GM21529 (cell line): ENCODE measurements around the gene ACSF3.

Experiments used
- ATAC-seq: cut with Tn5 transposase; IDR thresholded peaks from one replicate; pipeline ENCODE4 v1.9.1; 2021; ENCODE audit not compliant: unreplicated experiment

Gene ACSF3

DNA sequence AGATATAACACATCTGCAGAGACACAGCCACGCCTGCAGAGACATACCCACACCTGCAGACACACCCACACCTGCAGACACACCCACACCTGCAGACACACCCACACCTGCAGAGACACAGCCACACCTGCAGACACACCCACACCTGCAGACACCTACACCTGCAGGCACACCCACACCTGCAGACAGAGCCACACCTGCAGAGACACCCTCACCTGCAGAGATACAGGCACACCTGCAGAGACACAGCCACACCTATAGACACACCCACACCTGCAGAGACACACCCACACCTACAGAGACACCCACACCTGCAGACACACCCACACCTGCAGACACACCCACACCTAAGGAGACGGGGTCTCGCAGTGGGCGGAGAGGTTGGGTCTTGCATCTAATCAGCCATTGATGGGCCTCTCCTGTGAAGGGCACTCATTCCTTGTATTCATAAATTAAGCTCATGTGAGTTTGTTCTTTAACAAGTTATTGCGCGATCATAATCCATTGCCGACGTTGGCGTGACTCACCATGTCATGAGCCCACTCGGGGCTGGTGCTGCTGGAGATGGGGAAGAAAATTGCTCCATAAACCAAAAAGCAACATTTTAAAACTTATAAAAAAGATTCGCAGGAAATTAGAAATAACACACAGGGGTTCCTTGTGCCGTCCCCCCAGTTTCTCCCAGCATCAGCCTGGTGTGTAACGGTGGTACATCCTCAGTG is 49.0 kb downstream of the ACSF3 start:
- ATAC-seq: no peak

DNA sequence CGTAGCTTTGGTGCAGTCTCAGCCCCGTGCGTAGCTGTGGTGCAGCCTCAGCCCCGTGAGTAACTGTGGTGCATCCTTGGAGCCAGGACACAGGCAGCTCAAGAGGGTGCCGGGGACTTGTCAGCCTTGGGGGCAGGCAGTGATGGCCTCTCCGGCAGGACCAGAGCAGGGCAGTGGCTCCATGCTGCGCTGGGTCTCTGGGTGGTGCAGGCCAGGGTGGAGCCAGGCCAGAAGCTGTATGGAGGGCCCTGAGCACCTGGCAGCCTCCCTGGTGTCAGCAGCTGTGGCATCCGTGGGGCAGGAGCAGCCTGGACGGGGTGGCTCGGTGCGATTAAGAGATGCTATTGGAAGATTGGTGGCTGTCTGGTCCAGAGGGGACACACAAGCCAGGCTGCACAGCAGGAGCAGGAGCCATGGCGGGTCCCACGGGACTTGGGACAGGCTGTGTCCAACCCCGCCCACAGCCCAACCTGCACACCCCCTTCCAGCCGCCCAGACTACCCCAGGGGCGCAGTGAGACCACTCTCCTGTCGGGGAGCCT is 49.6 kb downstream of the ACSF3 start:
- no peak for ATAC-seq

DNA sequence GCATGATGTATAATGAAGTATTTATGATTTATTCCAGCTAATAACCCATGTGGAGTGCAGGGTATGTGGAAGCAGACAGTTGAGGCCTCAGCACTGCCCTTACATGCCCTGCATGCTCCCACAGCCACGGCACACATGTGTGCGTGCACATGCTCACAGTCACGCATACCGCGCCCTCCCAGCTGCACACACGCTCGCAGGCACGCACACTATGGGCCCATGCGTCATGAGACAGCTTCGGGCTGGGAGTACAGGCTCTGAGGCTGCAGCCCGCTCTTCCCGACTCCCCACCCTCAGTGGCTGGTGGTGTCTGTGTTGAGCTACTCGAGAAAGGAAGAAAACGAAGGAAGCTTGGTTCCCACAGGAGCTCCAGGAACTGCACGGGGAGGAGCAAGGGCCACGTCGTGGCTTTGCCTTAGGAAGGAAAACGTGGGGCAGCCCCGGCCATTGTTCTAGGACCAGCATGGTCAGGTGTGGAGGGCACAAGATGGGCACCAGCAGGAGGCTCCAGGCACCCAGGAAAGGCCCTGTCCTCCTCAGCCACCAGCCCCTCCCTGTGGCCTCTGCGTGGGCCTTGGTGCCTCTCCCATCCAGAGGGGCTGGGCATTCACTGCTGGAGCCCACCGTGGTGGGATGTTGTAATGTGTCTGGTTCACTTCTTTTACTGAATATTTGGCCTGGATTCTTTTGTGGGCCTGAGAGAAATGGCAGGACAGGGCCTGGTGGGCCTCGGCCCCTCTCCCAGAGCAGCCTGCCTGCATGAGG is 50.4 kb downstream of the ACSF3 start:
- no peak for ATAC-seq

DNA sequence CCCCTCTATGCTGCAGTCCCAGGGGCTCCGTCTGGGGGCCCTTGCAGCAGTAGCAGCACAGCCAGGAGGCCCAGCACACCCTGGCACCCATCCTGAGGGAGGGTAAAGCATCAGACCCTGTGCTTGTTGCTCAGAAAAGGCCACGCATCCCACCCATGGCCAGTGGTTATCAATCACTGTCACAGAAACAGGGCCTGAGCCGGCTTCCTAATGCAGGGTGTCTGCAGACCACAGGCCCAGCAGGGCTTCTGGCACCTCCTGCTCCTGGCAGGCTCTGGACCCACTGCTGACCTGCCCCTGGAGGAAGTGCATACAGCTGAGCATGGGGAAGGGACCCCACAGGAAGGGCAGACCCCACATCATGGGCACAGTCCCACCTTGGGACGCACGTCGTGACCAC is 51.0 kb downstream of the ACSF3 start:
- no peak for ATAC-seq

DNA sequence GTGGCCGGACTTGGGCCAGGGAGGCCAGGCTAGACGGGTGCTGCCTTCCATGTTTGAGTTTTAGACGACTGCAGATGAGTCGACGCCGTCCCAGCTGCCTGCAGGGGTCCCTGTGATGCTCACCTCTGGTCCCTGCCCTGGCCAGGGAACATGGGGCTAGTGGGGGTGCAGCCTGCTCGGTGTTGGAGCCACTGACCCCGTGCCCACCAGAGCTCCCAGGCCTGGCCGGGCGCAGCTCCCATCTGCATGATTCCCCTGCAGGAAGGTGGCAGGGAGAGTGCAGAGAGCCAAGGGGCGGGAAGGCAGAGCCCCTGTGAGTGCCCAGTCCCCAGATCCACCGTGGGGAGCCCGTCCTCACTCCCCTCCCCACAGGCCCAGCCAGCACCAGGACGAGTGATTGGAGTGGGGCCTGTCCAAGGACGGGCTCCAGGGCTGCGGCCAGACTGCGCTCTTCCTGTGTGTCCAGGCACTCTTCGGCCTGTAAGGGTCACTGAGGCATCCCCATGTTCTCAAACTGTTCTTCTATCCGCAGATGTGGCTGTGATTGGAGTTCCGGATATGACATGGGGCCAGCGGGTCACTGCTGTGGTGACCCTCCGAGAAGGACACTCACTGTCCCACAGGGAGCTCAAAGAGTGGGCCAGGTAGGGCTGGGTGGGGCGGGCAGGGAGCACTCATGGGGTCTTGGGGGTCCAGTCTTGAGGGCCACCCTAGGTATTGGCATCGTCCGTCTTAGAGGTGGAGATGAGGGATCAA is 51.9 kb downstream of the ACSF3 start:
- no peak for ATAC-seq

DNA sequence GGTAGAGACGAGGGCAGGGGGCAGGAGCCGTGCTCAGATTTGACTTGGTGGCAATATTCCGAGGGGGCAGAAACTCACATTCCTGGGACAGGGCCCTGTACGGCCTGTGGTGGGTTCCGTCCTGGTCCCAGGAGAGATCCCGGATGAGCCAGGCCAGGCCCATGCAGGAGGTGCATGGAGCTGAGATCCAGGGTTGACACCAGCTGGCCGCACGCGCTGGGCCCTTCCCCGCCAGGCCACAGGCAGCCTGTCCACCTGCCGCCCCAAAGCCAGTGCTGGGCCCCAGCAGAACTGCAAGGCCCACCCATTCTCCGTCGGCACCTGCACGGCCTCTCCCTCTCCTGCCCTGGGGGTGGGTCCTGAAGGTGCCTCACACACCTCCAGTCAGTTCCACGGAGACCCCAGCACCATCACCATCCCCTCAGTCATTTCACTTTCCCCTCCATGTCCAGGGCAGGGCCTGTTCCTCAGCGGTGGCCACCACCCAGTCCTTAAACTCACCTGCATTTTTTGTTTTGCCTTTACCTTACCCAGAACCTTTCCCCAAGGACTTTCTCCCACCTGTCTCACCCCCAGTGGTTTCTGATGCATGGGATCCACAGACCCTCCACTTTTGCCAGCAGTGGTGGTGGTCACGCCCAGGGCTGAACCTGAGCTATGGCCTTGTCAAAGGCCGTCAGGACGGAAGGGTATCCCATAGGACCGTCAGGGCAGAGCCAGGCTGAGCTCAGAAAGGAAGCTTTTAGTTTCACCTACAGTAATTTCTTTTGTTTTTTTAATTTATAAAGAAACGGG is 52.8 kb downstream of the ACSF3 start:
- ATAC-seq: no peak

DNA sequence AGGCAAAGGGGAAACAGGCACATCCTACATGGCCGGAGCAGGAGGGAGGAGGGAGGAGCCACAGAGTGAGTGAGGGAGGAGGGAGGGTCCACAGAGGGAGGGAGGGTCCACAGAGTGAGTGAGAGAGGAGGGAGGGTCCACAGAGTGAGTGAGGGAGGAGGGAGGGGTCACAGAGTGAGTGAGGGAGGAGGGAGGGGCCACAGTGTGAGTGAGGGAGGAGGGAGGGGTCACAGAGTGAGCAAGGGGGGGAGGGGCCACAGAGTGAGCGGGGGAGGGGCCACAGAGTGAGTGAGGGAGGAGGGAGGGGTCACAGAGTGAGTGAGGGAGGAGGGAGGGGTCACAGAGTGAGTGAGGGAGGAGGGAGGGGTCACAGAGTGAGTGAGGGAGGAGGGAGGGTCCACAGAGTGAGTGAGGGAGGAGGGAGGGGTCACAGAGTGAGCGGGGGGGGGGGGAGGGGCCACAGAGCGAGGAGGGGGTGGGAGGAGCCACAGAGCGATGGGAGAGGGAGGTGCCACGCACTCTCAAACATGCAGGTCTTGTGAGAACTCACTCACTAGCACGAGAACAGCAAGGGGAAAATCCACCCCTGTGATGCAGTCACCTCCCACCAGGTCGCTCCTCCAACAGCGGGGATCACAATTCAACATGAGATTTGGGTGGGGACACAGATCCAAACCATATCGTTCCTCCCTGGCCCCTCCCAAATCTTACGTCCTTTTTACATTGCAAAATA is 53.6 kb downstream of the ACSF3 start:
- no peak for ATAC-seq

DNA sequence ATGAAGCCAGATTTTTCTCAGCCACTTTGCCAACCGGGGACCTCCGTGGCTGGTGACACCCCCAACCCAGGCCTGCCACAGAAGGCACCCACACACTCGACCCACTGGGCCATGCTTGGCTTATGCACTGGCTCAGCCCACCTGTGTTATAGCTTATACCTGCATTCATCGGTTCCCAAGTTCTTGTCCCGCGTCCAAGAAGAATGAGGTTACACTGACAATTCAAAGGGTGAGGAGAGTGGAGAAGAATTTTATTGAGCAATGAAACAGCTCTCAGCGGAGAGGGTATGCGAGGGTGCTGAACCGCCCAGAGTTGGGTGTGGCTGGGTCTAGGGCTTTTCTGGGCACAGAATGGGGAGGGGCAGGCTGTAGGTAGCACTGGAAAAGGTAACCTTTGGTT is 55.7 kb downstream of the ACSF3 start:
- ATAC-seq: no peak

DNA sequence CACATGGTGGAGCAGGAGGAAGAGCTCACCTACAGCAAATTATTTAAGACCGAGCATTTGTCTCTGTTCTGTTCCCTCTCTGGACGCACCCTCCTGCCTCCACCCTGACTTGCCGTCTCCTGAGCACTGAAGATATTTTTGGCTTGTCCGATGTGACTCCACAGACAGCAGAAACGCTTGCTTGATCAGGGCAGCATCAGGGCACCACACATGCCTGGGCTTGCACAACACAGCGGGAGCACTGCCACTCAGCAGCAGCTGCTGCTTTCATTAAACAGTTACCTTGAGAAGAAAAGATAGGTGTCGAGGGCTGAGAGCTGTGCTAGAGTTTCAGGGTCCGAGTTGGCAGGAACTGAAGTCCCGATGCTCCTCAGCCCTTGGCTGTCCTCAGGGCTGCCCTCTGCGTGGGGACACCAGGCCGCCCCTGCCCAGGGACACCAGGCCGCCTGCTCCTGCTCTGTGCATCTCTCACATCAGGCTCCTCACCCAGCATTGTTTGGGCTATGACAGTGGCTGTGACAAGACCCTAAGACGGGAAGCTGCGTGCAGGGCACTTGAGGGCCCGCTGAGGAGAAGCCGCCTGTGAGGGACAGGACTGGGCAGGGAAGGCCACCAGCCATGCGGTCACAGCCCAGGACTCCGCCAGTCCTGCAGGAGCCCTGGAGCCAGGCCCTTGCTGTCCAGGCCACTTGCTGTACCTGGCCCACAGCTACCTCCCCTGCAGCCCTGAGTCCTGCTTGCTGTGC is 56.6 kb downstream of the ACSF3 start:
- ATAC-seq: no peak

DNA sequence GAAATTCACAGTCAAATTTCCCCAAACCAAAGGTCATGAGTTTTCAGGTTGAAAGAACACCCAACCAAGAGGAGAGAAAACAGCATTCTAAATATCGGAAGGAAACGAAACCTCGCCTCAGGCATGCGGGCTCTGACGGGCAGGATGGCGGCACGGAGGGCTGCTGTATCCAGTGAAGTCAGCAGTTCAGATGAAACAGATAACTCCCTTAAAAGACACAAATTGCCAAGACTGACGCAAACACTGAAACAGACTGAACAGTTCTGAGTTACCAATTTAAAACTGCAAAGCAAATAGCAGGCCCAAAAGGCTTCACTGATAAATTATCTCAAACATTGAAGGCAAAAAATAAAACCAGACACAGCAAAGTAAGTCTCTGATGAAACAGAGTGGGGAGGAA is 57.3 kb downstream of the ACSF3 start:
- no peak for ATAC-seq

DNA sequence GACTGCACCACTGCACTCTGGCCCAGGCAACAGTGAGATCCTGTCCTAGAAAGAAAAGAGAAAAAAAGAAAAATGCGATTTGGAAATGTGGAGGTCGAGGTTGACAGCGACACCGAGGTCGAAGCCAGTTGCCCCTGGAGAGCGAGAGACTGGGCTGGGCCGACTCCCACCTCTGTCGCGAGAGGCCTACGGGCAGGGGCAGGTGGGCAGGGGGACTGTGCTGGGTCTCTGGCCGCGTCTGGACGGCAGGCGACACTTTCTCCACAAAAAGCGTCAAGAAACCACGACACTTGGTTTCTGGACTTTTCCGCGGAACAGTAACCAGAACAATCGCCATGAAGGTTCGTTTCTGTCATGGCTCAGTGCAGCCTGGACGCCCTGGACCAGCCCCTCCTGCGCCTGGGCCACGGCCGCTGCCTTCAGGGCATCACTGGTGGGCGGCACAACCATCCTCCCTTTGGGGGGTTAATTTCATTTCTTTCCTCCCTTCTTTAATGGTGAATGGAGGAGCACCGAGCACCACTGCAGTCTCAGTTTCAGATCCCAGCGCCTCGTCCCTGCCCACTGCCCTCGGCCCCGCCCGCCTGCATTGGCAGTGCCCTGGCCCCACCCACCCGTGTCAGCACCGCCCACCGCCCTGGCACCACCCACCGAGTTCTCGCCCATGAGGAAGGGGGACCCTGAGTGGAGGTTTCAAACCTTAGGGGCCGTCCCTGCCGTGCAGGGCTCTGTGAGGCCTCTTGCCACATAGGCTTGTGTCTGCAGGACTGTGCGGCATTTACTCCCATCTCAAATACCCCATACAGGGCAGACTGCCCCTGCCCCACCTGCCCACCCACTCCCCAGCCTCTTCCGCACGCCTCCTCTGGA is 59.4 kb downstream of the ACSF3 start:
- ATAC-seq: no peak

DNA sequence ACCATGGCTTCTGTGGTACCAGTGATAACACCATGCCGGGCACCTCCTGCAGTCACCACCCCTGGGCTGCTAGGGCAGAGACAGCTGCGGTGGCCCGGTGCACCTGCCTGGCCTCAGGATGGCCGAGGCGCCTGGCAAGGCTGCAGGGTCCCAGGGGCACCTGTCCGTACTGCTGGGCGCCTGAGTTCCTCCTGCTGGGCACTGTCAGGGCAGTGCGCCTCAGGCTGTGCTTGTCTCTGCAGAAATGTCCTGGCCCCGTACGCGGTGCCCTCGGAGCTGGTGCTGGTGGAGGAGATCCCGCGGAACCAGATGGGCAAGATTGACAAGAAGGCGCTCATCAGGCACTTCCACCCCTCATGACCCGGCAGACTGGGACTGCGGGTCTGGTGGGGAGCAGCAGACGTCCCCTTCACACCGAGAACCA is 60.2 kb downstream of the ACSF3 start:
- ATAC-seq: no peak

DNA sequence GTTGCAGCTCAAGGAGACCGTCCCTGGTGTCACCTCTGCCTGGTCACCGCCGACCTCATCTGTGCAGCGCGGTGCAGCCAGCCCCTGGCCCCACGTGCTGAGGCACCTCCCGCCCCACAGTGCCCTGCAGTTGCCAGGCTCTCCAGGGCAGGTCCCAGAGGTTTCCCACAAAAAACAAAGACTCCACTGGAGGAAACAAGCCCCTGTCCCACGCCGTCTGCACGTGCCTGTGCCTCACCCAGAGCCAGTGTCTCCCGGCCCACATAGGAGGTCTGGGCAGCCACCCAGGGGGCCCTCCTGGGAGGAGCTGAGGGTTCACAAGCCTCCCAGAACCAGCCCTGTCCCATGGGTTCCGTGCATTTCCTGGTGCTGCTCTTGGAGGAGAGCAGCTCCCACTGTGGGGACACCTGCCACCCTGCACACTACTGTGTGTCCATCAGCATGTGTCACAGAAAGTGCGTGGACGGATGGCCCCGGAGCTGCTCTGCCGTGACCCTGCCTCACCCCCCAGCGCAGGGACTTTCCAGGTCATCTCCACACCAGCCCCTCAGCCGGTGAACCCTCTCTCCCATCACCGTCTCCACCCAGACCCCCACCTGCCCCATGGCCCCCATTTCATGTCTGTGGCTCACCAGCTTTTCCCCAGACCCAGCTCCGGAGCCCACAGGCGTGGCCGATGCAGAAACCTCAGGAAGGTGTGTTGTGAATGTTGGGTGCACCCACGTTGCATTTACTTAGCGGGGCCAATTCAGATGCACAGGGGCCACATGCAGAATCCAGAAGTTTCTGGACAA is 60.9 kb downstream of the ACSF3 start:
- ATAC-seq: no peak

DNA sequence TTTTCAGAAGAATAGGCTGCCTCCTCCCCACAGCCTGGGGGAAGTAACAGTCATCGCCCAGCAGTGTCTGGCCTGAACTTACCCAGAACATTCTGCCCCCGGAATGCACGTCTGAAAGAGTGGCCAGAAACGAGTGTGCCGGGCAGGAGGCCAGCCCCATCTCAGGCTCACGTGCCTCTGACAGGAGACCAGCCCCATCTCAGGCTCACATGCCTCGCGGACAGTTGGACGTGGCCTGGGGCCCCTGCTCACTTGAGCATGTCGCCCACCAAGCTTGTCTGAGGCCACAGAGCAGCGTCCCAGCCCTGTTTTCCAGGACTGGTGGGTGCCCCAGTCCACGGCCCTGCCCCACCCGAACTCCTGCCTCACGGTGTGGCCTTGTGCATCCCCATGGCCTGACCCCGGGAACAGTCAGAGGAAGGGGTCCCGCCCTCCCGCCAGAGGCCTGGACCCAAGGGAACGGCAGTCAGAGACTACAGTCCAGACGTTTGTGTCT is 61.6 kb downstream of the ACSF3 start:
- ATAC-seq: no peak

DNA sequence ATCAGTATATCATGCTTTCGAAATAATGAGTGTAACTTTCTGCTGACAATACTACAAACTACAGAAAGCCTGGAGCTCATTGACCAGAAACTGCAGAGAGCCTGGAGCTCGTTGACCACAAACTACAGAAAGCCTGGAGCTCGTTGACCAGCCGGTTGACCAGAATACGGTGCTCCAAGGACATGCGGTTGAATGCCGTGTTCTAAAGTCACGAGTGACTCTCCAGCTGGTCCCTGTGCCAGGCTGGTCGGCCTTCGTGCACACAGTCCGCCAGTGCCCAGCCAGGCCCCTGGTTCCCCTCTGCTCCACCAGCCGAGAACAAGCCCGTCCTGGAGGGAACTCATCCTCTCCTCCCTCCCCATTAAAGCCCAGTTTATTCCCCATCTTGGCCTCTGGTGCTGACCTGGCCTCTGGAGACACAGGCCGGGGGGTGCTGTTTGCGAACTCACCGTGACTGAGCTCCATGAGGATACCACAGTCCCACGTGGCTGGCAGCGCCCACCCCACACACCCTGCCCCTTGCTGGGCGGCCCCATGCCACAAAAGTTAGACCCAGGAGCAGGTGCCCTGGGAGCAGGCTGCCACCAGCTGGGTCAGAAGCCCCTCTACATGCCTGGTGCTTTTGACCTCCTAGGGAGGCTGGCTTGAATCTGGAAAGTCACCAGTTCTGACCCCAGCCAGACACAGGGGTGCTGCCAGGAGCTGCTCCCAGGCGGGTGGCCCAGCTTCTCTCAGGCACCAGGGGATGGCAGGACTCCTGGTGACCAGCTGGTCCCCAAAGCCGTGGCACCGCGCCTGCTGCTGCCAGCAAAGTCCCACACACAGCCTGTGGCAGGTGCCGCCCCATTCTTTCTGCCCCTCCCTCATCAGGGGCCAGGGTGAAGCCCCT is 62.4 kb downstream of the ACSF3 start:
- ATAC-seq: no peak
